Adipocyte (in vitro differentiated cells): ENCODE results near the gene AHNAK.

Experiments
- DNase-seq: peaks from one replicate; pipeline ENCODE4 v3.0.0-alpha.2; 2015; ENCODE audit warnings: low read depth
- H3K27me3 ChIP-seq: replicated peaks from 2 replicates; pipeline ENCODE4 v1.7.0; 2013; ENCODE audit warnings: mild to moderate bottlenecking, low read length, moderate library complexity; ENCODE audit not compliant: control insufficient read depth, insufficient read depth
- H3K36me3 ChIP-seq: 2 replicates; pipeline ENCODE4 v1.7.0; 2013; ENCODE audit warnings: low read length, mild to moderate bottlenecking, moderate library complexity; ENCODE audit not compliant: control insufficient read depth, insufficient read depth, severe bottlenecking
- H3K4me1 ChIP-seq: 2 replicates; pipeline ENCODE4 v1.7.0; 2013; ENCODE audit warnings: mild to moderate bottlenecking, low read length, moderate library complexity; ENCODE audit not compliant: control insufficient read depth, insufficient read depth
- H3K4me3 ChIP-seq: 2 replicates; pipeline ENCODE4 v1.7.0; 2013; ENCODE audit warnings: mild to moderate bottlenecking, low read length, moderate library complexity
- H3K9ac ChIP-seq: 2 replicates; pipeline ENCODE4 v1.7.0; 2013; ENCODE audit warnings: mild to moderate bottlenecking, low read length, moderate library complexity
- H3K9me3 ChIP-seq: 2 replicates; pipeline ENCODE4 v1.7.0; 2013; ENCODE audit warnings: mild to moderate bottlenecking, low read length, moderate library complexity; ENCODE audit not compliant: control insufficient read depth

The AHNAK gene

GRCh38 chr11:62383822-62384221 lies 162.8 kb downstream of the AHNAK start:
- Histone ChIP-seq H3K36me3 (no peaks in the 10 kb centered on the region), H3K9ac (no peak overlapping the region), H3K27me3 (no peaks in the 10 kb centered on the region), H3K4me3 (no peak overlapping the region), H3K4me1 (no peaks in the 10 kb centered on the region), H3K9me3 (no peaks in the 10 kb centered on the region)
- DNase-seq, result no peak
